Measurements from ENCODE around the gene CHCHD6.

CHCHD6 gene

GRCh38 chr3:126827121-126827520, 123.1 kb downstream of the CHCHD6 start:
- peak; percentile 46 for DNase-seq (ENCODE audit: low spot score)

- DNase-seq (ENCODE audit: low spot score): no peak
Measured at GRCh38 chr3:126828306-126828705, 124.3 kb downstream of the CHCHD6 start.

- DNase-seq (ENCODE audit: low spot score): no peak
Measured at GRCh38 chr3:126832933-126833332, 128.9 kb downstream of the CHCHD6 start.

- DNase-seq (ENCODE audit: low spot score): peak; percentile 36
Measured at GRCh38 chr3:126834596-126835471, 130.8 kb downstream of the CHCHD6 start.

GRCh38 chr3:126835472-126836219, 131.6 kb downstream of the CHCHD6 start:
- DNase-seq (ENCODE audit: low spot score): peak; percentile 71

- DNase-seq (ENCODE audit: low spot score): no peak
Measured at GRCh38 chr3:126836220-126836860, 132.3 kb downstream of the CHCHD6 start.

- no peak for DNase-seq (ENCODE audit: low spot score)
Measured at GRCh38 chr3:126837773-126838172, 133.7 kb downstream of the CHCHD6 start.

GRCh38 chr3:126845920-126846715, 142.1 kb downstream of the CHCHD6 start:
- DNase-seq (ENCODE audit: low spot score): peak; percentile 39

GRCh38 chr3:126847061-126847460, 143.0 kb downstream of the CHCHD6 start:
- no peak for DNase-seq (ENCODE audit: low spot score)

- no peak for DNase-seq (ENCODE audit: low spot score)
Measured at GRCh38 chr3:126848991-126849390, 145.0 kb downstream of the CHCHD6 start.

- DNase-seq (ENCODE audit: low spot score): no peak
Measured at GRCh38 chr3:126849768-126850167, 145.7 kb downstream of the CHCHD6 start.

GRCh38 chr3:126850370-126851085, 146.5 kb downstream of the CHCHD6 start:
- DNase-seq (ENCODE audit: low spot score): peak; percentile 44

GRCh38 chr3:126851382-126851781, 147.3 kb downstream of the CHCHD6 start:
- DNase-seq (ENCODE audit: low spot score): no peak

- DNase-seq (ENCODE audit: low spot score): no peak
Measured at GRCh38 chr3:126851934-126852333, 147.9 kb downstream of the CHCHD6 start.

GRCh38 chr3:126852511-126852910, 148.5 kb downstream of the CHCHD6 start:
- DNase-seq (ENCODE audit: low spot score): no peak

GRCh38 chr3:126854666-126855065, 150.6 kb downstream of the CHCHD6 start:
- no peak for DNase-seq (ENCODE audit: low spot score)

GRCh38 chr3:126855374-126855773, 151.3 kb downstream of the CHCHD6 start:
- no peak for DNase-seq (ENCODE audit: low spot score)

GRCh38 chr3:126857928-126858327, 153.9 kb downstream of the CHCHD6 start:
- DNase-seq (ENCODE audit: low spot score): no peak

- no peak for DNase-seq (ENCODE audit: low spot score)
Measured at GRCh38 chr3:126858401-126858800, 154.4 kb downstream of the CHCHD6 start.

- DNase-seq (ENCODE audit: low spot score): peak; percentile 84
Measured at GRCh38 chr3:126858887-126859286, 154.8 kb downstream of the CHCHD6 start.
